D721Med (cell line): ENCODE results near the gene ADAM17.
"Not testable (repeated sequence)": the region's sequence is repeated elsewhere in the genome, so short reads cannot be mapped to it uniquely, and the experiment has no call there.

Experiments
- DNase-seq: peaks from one replicate; pipeline ENCODE4 v3.0.0; 2011; ENCODE audit warnings: low spot score; ENCODE audit not compliant: insufficient read length
- FAIRE-seq: peaks from 2 replicates; lab custom pipeline; 2011; peaks lifted over from hg19 to GRCh38; lab: Jason Lieb, UNC
- CTCF ChIP-seq: IDR thresholded peaks from 2 replicates; pipeline ENCODE4 v1.5.1; 2012; ENCODE audit warnings: mild to moderate bottlenecking, control low read depth; ENCODE audit not compliant: insufficient read depth; ENCODE audit errors: missing control alignments

ADAM17 gene

DNA sequence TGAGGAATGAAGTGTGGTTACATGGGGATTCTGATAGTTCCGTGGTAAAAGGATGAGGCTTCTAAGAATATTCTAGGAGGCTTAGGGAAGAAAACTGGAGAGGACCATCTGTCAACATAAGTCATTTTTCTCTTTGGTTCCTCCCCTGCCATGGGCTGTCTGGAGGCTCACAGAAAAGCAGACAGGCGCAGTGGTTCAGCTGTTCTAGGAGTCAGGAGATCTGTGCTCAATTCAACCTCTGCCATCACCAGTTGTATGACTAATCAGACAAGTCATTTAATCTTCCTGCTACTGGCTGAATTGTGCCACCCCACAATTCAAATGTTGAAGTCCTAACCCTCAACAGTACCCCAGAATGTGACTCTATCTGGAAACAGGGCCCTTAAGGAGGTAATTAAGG, 36.4 kb downstream of the ADAM17 start:
- no peak for TF ChIP-seq CTCF
- DNase-seq: no peak
- FAIRE-seq: no peak

DNA sequence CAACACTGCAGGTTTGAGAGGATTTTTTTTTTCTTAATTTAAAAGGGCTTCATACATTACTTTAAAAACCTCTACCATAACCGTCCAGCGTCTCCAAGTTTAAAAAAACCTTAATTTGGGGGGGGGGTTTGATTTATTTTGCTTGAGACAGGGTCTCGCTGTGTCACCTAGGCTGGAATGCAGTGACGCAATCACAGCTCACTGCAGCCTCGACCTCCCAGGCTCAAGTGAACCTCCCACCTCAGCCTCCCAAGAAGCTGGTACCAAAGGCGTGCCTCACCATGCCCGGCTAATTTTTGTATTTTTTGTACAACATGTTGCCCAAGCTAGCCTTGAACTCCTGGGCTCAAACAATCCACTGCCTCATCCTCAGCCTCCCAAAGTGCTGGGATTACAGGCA, 36.9 kb downstream of the ADAM17 start:
- DNase-seq (no peak), FAIRE-seq (no peak)
- no peak for TF ChIP-seq CTCF

DNA sequence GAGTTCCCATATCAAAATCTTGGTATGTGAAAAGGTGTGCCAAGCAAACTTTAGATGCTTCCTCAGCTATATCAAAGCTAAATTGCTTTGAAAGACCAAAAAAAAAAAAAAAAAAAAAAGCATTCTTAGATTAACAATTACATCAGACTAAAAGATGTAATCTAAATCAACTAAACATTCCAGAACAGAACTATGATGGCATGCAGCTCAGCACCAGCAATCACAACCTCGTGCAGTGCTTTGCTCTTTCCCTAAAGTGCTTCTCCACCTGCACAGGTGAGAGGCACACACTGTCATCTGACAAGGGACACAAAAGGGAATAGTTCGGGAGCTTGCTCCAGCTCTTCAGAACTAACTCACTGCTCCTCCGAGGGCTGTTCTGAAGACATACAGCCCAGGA, 37.5 kb downstream of the ADAM17 start:
- no peak for DNase-seq
- no peak for TF ChIP-seq CTCF
- no peak for FAIRE-seq

GRCh38 chr2:9517118-9517782, 38.4 kb downstream of the ADAM17 start:
- DNase-seq: no peak
- no peak for TF ChIP-seq CTCF
- FAIRE-seq: no peak

GRCh38 chr2:9513946-9514345, 41.7 kb downstream of the ADAM17 start:
- FAIRE-seq, DNase-seq: not testable (repeated sequence)

GRCh38 chr2:9508931-9509330, 46.7 kb downstream of the ADAM17 start:
- DNase-seq (no peak), FAIRE-seq (no peak)
- no peak for TF ChIP-seq CTCF

DNA sequence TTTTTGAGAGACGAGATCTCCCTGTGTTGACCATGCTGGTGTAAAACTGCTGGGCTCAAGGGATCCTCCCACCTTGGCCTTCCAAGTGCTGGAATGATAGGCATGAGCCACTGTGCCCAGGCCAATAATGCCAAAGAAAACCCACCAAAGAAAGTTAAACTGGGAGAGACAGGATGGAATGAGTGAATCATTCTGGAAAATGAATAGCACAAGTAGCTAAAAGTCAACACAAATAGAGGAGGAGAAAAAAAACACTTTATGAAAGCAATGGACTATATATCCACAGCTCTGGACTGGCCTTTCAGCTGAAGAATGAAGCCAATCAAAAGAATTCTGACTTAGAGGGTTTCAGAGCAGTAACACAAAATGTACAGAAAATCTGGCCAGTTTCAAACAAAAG, 57.4 kb downstream of the ADAM17 start:
- no peak for DNase-seq
- no peak for TF ChIP-seq CTCF
- no peak for FAIRE-seq

GRCh38 chr2:9497017-9497416, 58.6 kb downstream of the ADAM17 start:
- DNase-seq: no peak
- TF ChIP-seq CTCF: no peak
- FAIRE-seq: no peak
